ENCODE results near the gene TMEM63B. TPM values are rescaled to one million over a fixed set of nuclear protein-coding genes. Genes with fewer than 3 reads are reported as not detected.

TMEM63B gene
- total RNA-seq, 2 donors from 2014 or later, result 50.9 to 113 TPM

GRCh38 chr6:44167567-44167966, 40.2 kb downstream of the TMEM63B start:
- TF ChIP-seq POLR2A (IDR thresholded peaks at IDR 0.05) (no peak), CTCF (IDR thresholded peaks at IDR 0.05) (no peak), POLR2AphosphoS5 (IDR thresholded peaks at IDR 0.05) (no peak)
- Histone ChIP-seq H3K4me1 (replicated peaks) (no peaks in the 10 kb centered on the region), H3K27ac (no peak overlapping the region), H3K4me3 (no peak overlapping the region), H3K36me3 (no peaks in the 10 kb centered on the region), H3K9me3 (no peaks in the 10 kb centered on the region), H3K27me3 (replicated peaks; ENCODE audit: insufficient read depth) (no peaks in the 10 kb centered on the region)
- DNase-seq (ENCODE audit: low spot score), result no peak
- whole genome bisulfite sequencing, result 95% methylated on average over 1 of the region's 1 CpG
- intact Hi-C loops (cut with DNase I), result no loop called here

GRCh38 chr6:44169154-44169553, 41.8 kb downstream of the TMEM63B start:
- DNase-seq (ENCODE audit: low spot score), result no peak
- Histone ChIP-seq H3K36me3 (no peaks in the 10 kb centered on the region), H3K4me1 (replicated peaks) (no peaks in the 10 kb centered on the region), H3K27me3 (replicated peaks; ENCODE audit: insufficient read depth) (no peaks in the 10 kb centered on the region), H3K9me3 (no peaks in the 10 kb centered on the region), H3K27ac (no peak overlapping the region), H3K4me3 (no peak overlapping the region)
- no peak for TF ChIP-seq POLR2AphosphoS5 (IDR thresholded peaks at IDR 0.05)
- no peak for TF ChIP-seq CTCF (IDR thresholded peaks at IDR 0.05)
- TF ChIP-seq POLR2A (IDR thresholded peaks at IDR 0.05), result no peak
- intact Hi-C loops (cut with DNase I), result no loop called here
- WGBS, result 65% methylated on average over 9 of the region's 9 CpGs

- Histone ChIP-seq H3K4me3 (no peak overlapping the region), H3K36me3 (no peaks in the 10 kb centered on the region), H3K27ac (no peak overlapping the region), H3K9me3 (no peaks in the 10 kb centered on the region), H3K27me3 (replicated peaks; ENCODE audit: insufficient read depth) (no peaks in the 10 kb centered on the region), H3K4me1 (replicated peaks) (no peaks in the 10 kb centered on the region)
- intact Hi-C loops (cut with DNase I), result loop anchor here (10.0 kb wide), 1 partner anchor 165 kb away; no protein-coding TSS in a partner anchor
- DNase-seq (ENCODE audit: low spot score), result no peak
- WGBS, result 69% methylated on average over 10 of the region's 10 CpGs
- TF ChIP-seq CTCF (IDR thresholded peaks at IDR 0.05), result no peak
- no peak for TF ChIP-seq POLR2AphosphoS5 (IDR thresholded peaks at IDR 0.05)
- no peak for TF ChIP-seq POLR2A (IDR thresholded peaks at IDR 0.05)
Measured at GRCh38 chr6:44169886-44170570, 42.7 kb downstream of the TMEM63B start.

GRCh38 chr6:44171899-44172546, 44.7 kb downstream of the TMEM63B start:
- no peaks in the 10 kb centered on the region for H3K27me3 ChIP-seq (replicated peaks; ENCODE audit: insufficient read depth)
- H3K36me3 ChIP-seq, result no peaks in the 10 kb centered on the region
- intact Hi-C loops (cut with DNase I), result loop anchor here (10.0 kb wide), 1 partner anchor 163 kb away; no protein-coding TSS in a partner anchor
- DNase-seq (ENCODE audit: low spot score), result no peak
- no peaks in the 10 kb centered on the region for H3K9me3 ChIP-seq
- H3K27ac ChIP-seq, result no peak overlapping the region
- no peaks in the 10 kb centered on the region for H3K4me1 ChIP-seq (replicated peaks)
- no peak overlapping the region for H3K4me3 ChIP-seq
- WGBS, result 78% methylated on average over 12 of the region's 12 CpGs
- TF ChIP-seq POLR2AphosphoS5 (IDR thresholded peaks at IDR 0.05) (no peak), CTCF (IDR thresholded peaks at IDR 0.05) (no peak), POLR2A (IDR thresholded peaks at IDR 0.05) (no peak)

Measured in prostate gland (tissue), 2 donors.